ENCODE results near the gene FKBP6. TPM values are rescaled to one million over a fixed set of nuclear protein-coding genes. Genes with fewer than 3 reads are reported as not detected.
A peak's percentile ranks its signal among the peaks of the same experiment; 100 is the strongest.

FKBP6 gene
- total and polyA plus RNA-seq, 2 of the 13 experiments (the other 11 are each of a cell fraction or from before 2014, with no cell fraction given) = 0.07 to 0.20 TPM

GRCh38 chr7:73343671-73344380, 15.9 kb downstream of the FKBP6 start (continued):
- no peak for TF ChIP-seq KLF15 (CRISPR knock-in tag; IDR thresholded peaks at IDR 0.05; ENCODE audit: borderline replicate concordance)
- no peak for TF ChIP-seq ZNF740 (CRISPR knock-in tag; IDR thresholded peaks at IDR 0.05)
- no peak for TF ChIP-seq ZNF431 (CRISPR knock-in tag; IDR thresholded peaks at IDR 0.05; ENCODE audit: borderline replicate concordance, low read depth)
- no peak for TF ChIP-seq ZNF251 (CRISPR knock-in tag; IDR thresholded peaks at IDR 0.05)
- no peak for TF ChIP-seq SAFB2 (CRISPR knock-in tag; IDR thresholded peaks at IDR 0.05; ENCODE audit: borderline replicate concordance, low read depth)
- TF ChIP-seq ZFP91 (CRISPR knock-in tag; IDR thresholded peaks at IDR 0.05; ENCODE audit: borderline replicate concordance) = 0 out of 2 replicates have a peak, but pooled peaks have one; percentile 21
- TF ChIP-seq NR2F6 (IDR thresholded peaks at IDR 0.05) = no peak; the same call in 1 of the 2 replicates
- peak; percentile 42 for TF ChIP-seq NR2F6 (CRISPR knock-in tag; IDR thresholded peaks at IDR 0.05)
- peak; percentile 50; the same call in 1 of the 2 replicates for TF ChIP-seq ESRRA (CRISPR knock-in tag; IDR thresholded peaks at IDR 0.05; ENCODE audit: low read depth)
- TF ChIP-seq MBNL3 (CRISPR knock-in tag; conservative IDR thresholded peaks at IDR 0.05) = no peak
- TF ChIP-seq U2AF2 (IDR thresholded peaks at IDR 0.05; ENCODE audit: low read depth, low read length) = no peak
- TF ChIP-seq TBP (CRISPR knock-in tag; IDR thresholded peaks at IDR 0.05) = no peak
- no peak for TF ChIP-seq SMAD3 (CRISPR knock-in tag; IDR thresholded peaks at IDR 0.05)
- no peak for TF ChIP-seq DNMT1 (CRISPR knock-in tag; IDR thresholded peaks at IDR 0.05)
- TF ChIP-seq ZBTB43 (CRISPR knock-in tag; conservative IDR thresholded peaks at IDR 0.05) = no peak
- TF ChIP-seq POLR2A (IDR thresholded peaks at IDR 0.05; ENCODE audit: insufficient read depth in 1 of 2, low read depth in 2 of 2, low read length in 2 of 2) = peak in 1 of 2 experiments; percentile 25; a peak in 1 of 4 replicates
- TF ChIP-seq ZNF264 (CRISPR knock-in tag; IDR thresholded peaks at IDR 0.05) = no peak
- TF ChIP-seq ZFX (CRISPR knock-in tag; IDR thresholded peaks at IDR 0.05; ENCODE audit: low read depth) = peak; percentile 52
- no peak for TF ChIP-seq ZNF547 (CRISPR knock-in tag; IDR thresholded peaks at IDR 0.05)
- TF ChIP-seq TGIF2 (CRISPR knock-in tag; IDR thresholded peaks at IDR 0.05) = no peak
- peak in 1 of 2 experiments; percentile 62; a peak in 1 of 4 replicates for TF ChIP-seq EP300 (IDR thresholded peaks at IDR 0.05; ENCODE audit: low read depth in 2 of 2, low read length in 2 of 2)
- TF ChIP-seq EP300 (CRISPR knock-in tag; IDR thresholded peaks at IDR 0.05; ENCODE audit: borderline replicate concordance) = no peak; the same call in 1 of the 2 replicates
- TF ChIP-seq ZNF775 (CRISPR knock-in tag; IDR thresholded peaks at IDR 0.05; ENCODE audit: borderline replicate concordance) = no peak
- 0 out of 2 replicates have a peak, but pooled peaks have one; percentile 13 for TF ChIP-seq TFDP1 (CRISPR knock-in tag; IDR thresholded peaks at IDR 0.05; ENCODE audit: borderline replicate concordance)
- TF ChIP-seq ZNF263 (CRISPR knock-in tag; IDR thresholded peaks at IDR 0.05) = no peak
- TF ChIP-seq PLRG1 (conservative IDR thresholded peaks at IDR 0.05) = no peak
- no peak for TF ChIP-seq ZNF101 (CRISPR knock-in tag; IDR thresholded peaks at IDR 0.05; ENCODE audit: borderline replicate concordance, low read depth)
- TF ChIP-seq TBX2 (CRISPR knock-in tag; IDR thresholded peaks at IDR 0.05; ENCODE audit: borderline replicate concordance) = peak; percentile 17; the same call in 1 of the 2 replicates

All from HepG2 (cell line).